Activated T-helper 2 cell treated with anti-CD3 and anti-CD28 coated beads, Interferon-gamma antibody, Interleukin-2, Interleukin-4, amounts not matched to agents 10 μg/mL and 5 μg/mL and 100 μg/mL, durations not matched to agents 14 hours and 24 hours and 36 hours (primary cell): ENCODE data around the gene OTULINL. TPM values are rescaled to one million over a fixed set of nuclear protein-coding genes. Genes with fewer than 3 reads are reported as not detected.
"Not testable (repeated sequence)": the region's sequence is repeated elsewhere in the genome, so short reads cannot be mapped to it uniquely, and the experiment has no call there.

Experiments
- DNase-seq: peaks from one replicate; pipeline ENCODE4 v3.0.0; 2021; ENCODE audit warnings: low spot score
- H3K27ac Mint-ChIP-seq: one replicate; pipeline ENCODE4 v1.8.0; 2021; ENCODE audit warnings: mixed read lengths
- H3K27me3 Mint-ChIP-seq: one replicate; pipeline ENCODE4 v1.8.0; 2021; ENCODE audit warnings: low read depth, mixed read lengths
- H3K36me3 Mint-ChIP-seq: one replicate; pipeline ENCODE4 v1.8.0; 2021; ENCODE audit warnings: low read depth, mixed read lengths
- H3K4me1 Mint-ChIP-seq: one replicate; pipeline ENCODE4 v1.8.0; 2021; ENCODE audit warnings: low read depth, mixed read lengths
- H3K4me3 Mint-ChIP-seq: one replicate; pipeline ENCODE4 v1.8.0; 2021; ENCODE audit warnings: low read depth, mild to moderate bottlenecking, moderate library complexity, mixed read lengths
- H3K9me3 Mint-ChIP-seq: one replicate; pipeline ENCODE4 v1.8.0; 2021; ENCODE audit warnings: mixed read lengths
- intact Hi-C: fragments of 100-400 bp; cut with micrococcal nuclease; formaldehyde crosslinking; loops from one replicate; pipeline ENCODE4 v1.15.1; 2023
- total RNA-seq: library from RNA; stranded (reverse); gene quantifications from 2 replicates; pipeline ENCODE4 v1.2.3, GENCODE V29; 2022

Gene OTULINL
- total RNA-seq: 17.0 and 20.9 TPM in 2 replicates

GRCh38 chr5:14581106-14581890 lies at the start of gene OTULINL:
Gene OTULINL, plus strand, starts transcription at chr5:14581792. Its CDS starts 103 bp downstream, at chr5:14581895.
- H3K27ac Mint-ChIP-seq: peak within 1 kb of the TSS; percentile 28
- H3K27me3 Mint-ChIP-seq: peaks cover 23% of the 10 kb centered on the region
- H3K9me3 Mint-ChIP-seq: no peaks in the 10 kb centered on the region
- H3K36me3 Mint-ChIP-seq: peaks cover 22% of the 10 kb centered on the region
- intact Hi-C loops: loop anchor here (1.0 kb wide), 1 partner anchor 83 kb away; the partner anchor contains the start of gene OTULIN
- peaks cover 23% of the 10 kb centered on the region for H3K4me1 Mint-ChIP-seq
- peak within 1 kb of the TSS; percentile 78 for H3K4me3 Mint-ChIP-seq
- peak; percentile 78 for DNase-seq

GRCh38 chr5:14532180-14532579 lies 49.4 kb upstream of the OTULINL start:
- Mint-ChIP-seq H3K36me3 (no peaks in the 10 kb centered on the region), H3K4me3 (no peak overlapping the region), H3K9me3 (no peaks in the 10 kb centered on the region), H3K27me3 (no peaks in the 10 kb centered on the region), H3K4me1 (no peaks in the 10 kb centered on the region), H3K27ac (no peak overlapping the region)
- intact Hi-C loops: no loop called here
- no peak for DNase-seq

- H3K36me3 Mint-ChIP-seq: no peaks in the 10 kb centered on the region
- intact Hi-C loops: no loop called here
- peaks cover 6% of the 10 kb centered on the region for H3K27me3 Mint-ChIP-seq
- H3K4me3 Mint-ChIP-seq: no peak overlapping the region
- no peak overlapping the region for H3K27ac Mint-ChIP-seq
- H3K4me1 Mint-ChIP-seq: no peaks in the 10 kb centered on the region
- DNase-seq: no peak
- peaks cover 4% of the 10 kb centered on the region for H3K9me3 Mint-ChIP-seq
Measured at GRCh38 chr5:14534773-14535172, 46.8 kb upstream of the OTULINL start.

- Mint-ChIP-seq H3K27ac (no peak overlapping the region), H3K9me3 (peaks cover 19% of the 10 kb centered on the region), H3K4me1 (peaks cover 4% of the 10 kb centered on the region), H3K36me3 (no peaks in the 10 kb centered on the region), H3K4me3 (no peak overlapping the region), H3K27me3 (no peaks in the 10 kb centered on the region)
- no peak for DNase-seq
- intact Hi-C loops: no loop called here
Measured at GRCh38 chr5:14545308-14545707, 36.3 kb upstream of the OTULINL start.

GRCh38 chr5:14545862-14546261 lies 35.7 kb upstream of the OTULINL start:
- no peaks in the 10 kb centered on the region for H3K36me3 Mint-ChIP-seq
- H3K27me3 Mint-ChIP-seq: peaks cover 3% of the 10 kb centered on the region
- intact Hi-C loops: no loop called here
- DNase-seq: no peak
- H3K27ac Mint-ChIP-seq: no peak overlapping the region
- H3K4me1 Mint-ChIP-seq: peaks cover 4% of the 10 kb centered on the region
- peaks cover 15% of the 10 kb centered on the region for H3K9me3 Mint-ChIP-seq
- no peak overlapping the region for H3K4me3 Mint-ChIP-seq

- Mint-ChIP-seq H3K9me3 (no peaks in the 10 kb centered on the region), H3K4me1 (peaks cover 4% of the 10 kb centered on the region), H3K27me3 (peaks cover 9% of the 10 kb centered on the region), H3K4me3 (no peak overlapping the region), H3K36me3 (no peaks in the 10 kb centered on the region), H3K27ac (no peak overlapping the region)
- intact Hi-C loops: no loop called here
- DNase-seq: no peak
Measured at GRCh38 chr5:14547666-14548065, 33.9 kb upstream of the OTULINL start.

GRCh38 chr5:14551211-14551610 lies 30.4 kb upstream of the OTULINL start:
- H3K27me3 Mint-ChIP-seq: peaks cover 10% of the 10 kb centered on the region
- H3K9me3 Mint-ChIP-seq: peaks cover 7% of the 10 kb centered on the region
- peaks cover 4% of the 10 kb centered on the region for H3K4me1 Mint-ChIP-seq
- intact Hi-C loops: no loop called here
- no peak for DNase-seq
- H3K4me3 Mint-ChIP-seq: no peak overlapping the region
- no peaks in the 10 kb centered on the region for H3K36me3 Mint-ChIP-seq
- H3K27ac Mint-ChIP-seq: no peak overlapping the region

GRCh38 chr5:14552017-14552416 lies 29.6 kb upstream of the OTULINL start:
- no peak overlapping the region for H3K4me3 Mint-ChIP-seq
- no peak overlapping the region for H3K27ac Mint-ChIP-seq
- peaks cover 7% of the 10 kb centered on the region for H3K9me3 Mint-ChIP-seq
- intact Hi-C loops: no loop called here
- peaks cover 10% of the 10 kb centered on the region for H3K27me3 Mint-ChIP-seq
- no peak for DNase-seq
- H3K36me3 Mint-ChIP-seq: no peaks in the 10 kb centered on the region
- peaks cover 4% of the 10 kb centered on the region for H3K4me1 Mint-ChIP-seq

- H3K4me3 Mint-ChIP-seq, H3K4me1 Mint-ChIP-seq, H3K27me3 Mint-ChIP-seq, H3K9me3 Mint-ChIP-seq, H3K27ac Mint-ChIP-seq, intact Hi-C loops, DNase-seq, H3K36me3 Mint-ChIP-seq: not testable (repeated sequence)
Measured at GRCh38 chr5:14554288-14554687, 27.3 kb upstream of the OTULINL start.

GRCh38 chr5:14556015-14556414 lies 25.6 kb upstream of the OTULINL start:
- Mint-ChIP-seq H3K4me1 (peaks cover 9% of the 10 kb centered on the region), H3K36me3 (no peaks in the 10 kb centered on the region), H3K9me3 (peaks cover 7% of the 10 kb centered on the region), H3K27ac (no peak overlapping the region), H3K27me3 (peaks cover 9% of the 10 kb centered on the region), H3K4me3 (no peak overlapping the region)
- intact Hi-C loops: no loop called here
- DNase-seq: no peak

- peaks cover 9% of the 10 kb centered on the region for H3K4me1 Mint-ChIP-seq
- intact Hi-C loops: no loop called here
- no peaks in the 10 kb centered on the region for H3K36me3 Mint-ChIP-seq
- H3K27me3 Mint-ChIP-seq: peaks cover 3% of the 10 kb centered on the region
- H3K27ac Mint-ChIP-seq: no peak overlapping the region
- no peak overlapping the region for H3K4me3 Mint-ChIP-seq
- DNase-seq: no peak
- H3K9me3 Mint-ChIP-seq: peaks cover 7% of the 10 kb centered on the region
Measured at GRCh38 chr5:14557203-14557770, 24.3 kb upstream of the OTULINL start.

- Mint-ChIP-seq H3K27me3 (peaks cover 3% of the 10 kb centered on the region), H3K9me3 (peaks cover 7% of the 10 kb centered on the region), H3K36me3 (no peaks in the 10 kb centered on the region), H3K4me1 (peaks cover 9% of the 10 kb centered on the region), H3K4me3 (no peak overlapping the region), H3K27ac (no peak overlapping the region)
- DNase-seq: no peak
- intact Hi-C loops: no loop called here
Measured at GRCh38 chr5:14557791-14558415, 23.7 kb upstream of the OTULINL start.

GRCh38 chr5:14560091-14560595 lies 21.4 kb upstream of the OTULINL start:
- Mint-ChIP-seq H3K9me3 (no peaks in the 10 kb centered on the region), H3K4me1 (peaks cover 9% of the 10 kb centered on the region), H3K27ac (no peak overlapping the region), H3K4me3 (no peak overlapping the region), H3K36me3 (no peaks in the 10 kb centered on the region), H3K27me3 (peaks cover 2% of the 10 kb centered on the region)
- DNase-seq: no peak
- intact Hi-C loops: no loop called here
